Spleen (tissue), 7 donors: ENCODE results near the gene AJM1.
"Not testable (repeated sequence)": the region's sequence is repeated elsewhere in the genome, so short reads cannot be mapped to it uniquely, and the experiment has no call there.

Source experiments
- CTCF ChIP-seq, 11 experiments: fragments of 200-600 bp in 7 of 11; fragments of 450-650 bp in 4 of 11; sonication (generic) in 4 of 11; IDR thresholded peaks in 8 of 11; conservative IDR thresholded peaks in 3 of 11; 1 replicate in 7 of 11; 2 replicates in 4 of 11; pipeline versions ENCODE4 v1.4.0 to v1.8.0; 2016 to 2021; ENCODE audit warnings: antibody characterized with exemption in 11 of 11, inconsistent platforms in 4 of 11, mild to moderate bottlenecking in 1 of 11
- POLR2A ChIP-seq, 3 donors: fragments of 450-650 bp; IDR thresholded peaks; one replicate each; pipeline ENCODE4 v1.5.1; 2017; ENCODE audit warnings: antibody characterized with exemption in 3 of 3, mild to moderate bottlenecking in 1 of 3
- POLR2AphosphoS5 ChIP-seq, 3 donors: sonication (generic); formaldehyde crosslinking; IDR thresholded peaks; one replicate each; pipeline ENCODE4 v1.5.1; 2017; ENCODE audit warnings: antibody characterized with exemption in 3 of 3
- donor health status: DM: no; HTN: no; CAD: no; lungs with moderate emphysema.
- donor health status: DM: no; HTN: no; CAD: no.
- donor health status: DM: no; HTN: no; CAD: no.

GRCh38 chr9:136843801-136844740, 1.8 kb downstream of the AJM1 start:
- TF ChIP-seq POLR2AphosphoS5 (IDR thresholded peaks at IDR 0.05) (peak in 1 of 3 donors; percentile 20), CTCF (IDR thresholded peaks at IDR 0.05 in 8 of 11, conservative IDR thresholded peaks at IDR 0.05 in 3 of 11) (peak in 10 of 11 experiments; percentile 11 to 84 (median 70))
- not testable (repeated sequence) for TF ChIP-seq POLR2A (IDR thresholded peaks at IDR 0.05)
